IMR-90 (cell line): ENCODE measurements around the gene PACSIN2. TPM values are rescaled to one million over a fixed set of nuclear protein-coding genes. Genes with fewer than 3 reads are reported as not detected.
A peak's percentile ranks its signal among the peaks of the same experiment; 100 is the strongest.

Experiments
- ATAC-seq: fragments of 200-7000 bp; cut with Tn5 transposase; 2 replicates; pipeline ENCODE4 v1.9.1; 2020; ENCODE audit warnings: low read depth, mild to moderate bottlenecking, moderate library complexity
- BruUV-seq: library from RNA; stranded (reverse); fragments of 400-500 nt; replicated peaks from 2 replicates; lab custom pipeline; 2021; lab: Mats Ljungman, UMichigan
- CTCF ChIA-PET: fragments of 300-600 bp; formaldehyde crosslinking; extraction: SDS; loops from one replicate; lab custom pipeline; 2021; ENCODE audit warnings: antibody characterized with exemption; lab: Yijun Ruan, JAX
- POLR2A ChIA-PET: fragments of 300-600 bp; sonication (Branson Sonifier 250); formaldehyde crosslinking; loops from one replicate; lab custom pipeline; 2022; ENCODE audit warnings: antibody characterized with exemption; ENCODE audit not compliant: unreplicated experiment; lab: Charles Lee
- DNase-seq: peaks from one replicate; pipeline ENCODE4 v3.0.0; 2013
- H2AFZ ChIP-seq: replicated peaks from 2 replicates; pipeline ENCODE3; 2013; ENCODE audit warnings: low read length, mild to moderate bottlenecking; ENCODE audit not compliant: poor library complexity
- H2AK5ac ChIP-seq: 2 replicates; pipeline ENCODE4 v1.6.1; 2013; ENCODE audit warnings: low read depth, low read length, inconsistent platforms
- H2AK9ac ChIP-seq: replicated peaks from 2 replicates; pipeline ENCODE3; 2013; ENCODE audit warnings: mild to moderate bottlenecking, low read depth, low read length, moderate library complexity; ENCODE audit not compliant: poor library complexity
- H2BK120ac ChIP-seq: 2 replicates; pipeline ENCODE4 v1.6.1; 2013; ENCODE audit warnings: low read depth, low read length, inconsistent platforms
- H2BK15ac ChIP-seq: 3 replicates; pipeline ENCODE4 v1.6.1; 2013; ENCODE audit warnings: low read depth, low read length, inconsistent platforms
- H2BK20ac ChIP-seq: 2 replicates; pipeline ENCODE4 v1.6.1; 2013; ENCODE audit warnings: low read depth, mild to moderate bottlenecking, inconsistent platforms, low read length, moderate library complexity
- H2BK5ac ChIP-seq: 2 replicates; pipeline ENCODE4 v1.6.1; 2013; ENCODE audit warnings: mild to moderate bottlenecking, low read depth, low read length, inconsistent platforms; ENCODE audit not compliant: poor library complexity, severe bottlenecking
- H3K14ac ChIP-seq: replicated peaks from 2 replicates; pipeline ENCODE4 v1.6.1; 2013; ENCODE audit warnings: low read depth, low read length, inconsistent platforms
- H3K18ac ChIP-seq: 2 replicates; pipeline ENCODE4 v1.6.1; 2013; ENCODE audit warnings: low read depth, low read length, control low read depth
- H3K23ac ChIP-seq: 2 replicates; pipeline ENCODE4 v1.6.1; 2013; ENCODE audit warnings: low read depth, low read length, inconsistent platforms
- H3K27ac ChIP-seq: 2 replicates; pipeline ENCODE4 v1.5.1; 2013; ENCODE audit warnings: mild to moderate bottlenecking, control low read depth, low read length; ENCODE audit not compliant: insufficient read depth
- H3K27me3 ChIP-seq: 2 replicates; pipeline ENCODE4 v1.6.1; 2013; ENCODE audit warnings: low read length; ENCODE audit not compliant: control insufficient read depth, insufficient read depth
- H3K36me3 ChIP-seq: 2 replicates; pipeline ENCODE4 v1.6.1; 2013; ENCODE audit warnings: low read length, mixed read lengths; ENCODE audit not compliant: control insufficient read depth, insufficient read depth
- H3K4ac ChIP-seq: 2 replicates; pipeline ENCODE4 v1.6.1; 2013; ENCODE audit warnings: low read depth, low read length, inconsistent platforms
- H3K4me1 ChIP-seq: 2 replicates; pipeline ENCODE4 v1.6.1; 2013; ENCODE audit warnings: low read length, mixed read lengths; ENCODE audit not compliant: control insufficient read depth, insufficient read depth
- H3K4me2 ChIP-seq: 2 replicates; pipeline ENCODE4 v1.6.1; 2013; ENCODE audit warnings: low read depth, mild to moderate bottlenecking, control low read depth, low read length, moderate library complexity
- H3K4me3 ChIP-seq: 2 replicates; pipeline ENCODE4 v1.5.1; 2013; ENCODE audit warnings: low read depth, mild to moderate bottlenecking, control low read depth, low read length, moderate library complexity; ENCODE audit not compliant: insufficient read depth
- H3K56ac ChIP-seq: 2 replicates; pipeline ENCODE4 v1.6.1; 2013; ENCODE audit warnings: low read length, inconsistent platforms; ENCODE audit not compliant: insufficient read depth; ENCODE audit errors: extremely low read depth
- H3K79me1 ChIP-seq, 2 experiments: 2 replicates each; pipeline ENCODE4 v1.6.1; 2013; ENCODE audit warnings: low read length in 2 of 2, inconsistent platforms in 1 of 2, low read depth in 1 of 2
- H3K9ac ChIP-seq: 2 replicates; pipeline ENCODE4 v1.6.1; 2013; ENCODE audit warnings: low read depth, low read length, control low read depth
- H3K9me1 ChIP-seq: 2 replicates; pipeline ENCODE4 v1.6.1; 2013; ENCODE audit warnings: low read length, inconsistent platforms; ENCODE audit not compliant: insufficient read depth
- H3K9me3 ChIP-seq: 2 replicates; pipeline ENCODE4 v1.6.1; 2013; ENCODE audit warnings: low read length; ENCODE audit not compliant: control insufficient read depth, insufficient read depth
- H4K20me1 ChIP-seq: 2 replicates; pipeline ENCODE4 v1.6.1; 2013; ENCODE audit warnings: low read length, inconsistent platforms; ENCODE audit not compliant: insufficient read depth
- H4K5ac ChIP-seq: 2 replicates; pipeline ENCODE4 v1.6.1; 2013; ENCODE audit warnings: mild to moderate bottlenecking, low read depth, low read length, control low read depth
- H4K8ac ChIP-seq, 2 experiments: 2 replicates each; pipeline ENCODE4 v1.6.1; 2013; ENCODE audit warnings: low read depth in 2 of 2, low read length in 2 of 2, control low read depth in 1 of 2, inconsistent platforms in 1 of 2
- H4K91ac ChIP-seq: 2 replicates; pipeline ENCODE4 v1.6.1; 2013; ENCODE audit warnings: low read depth, low read length, inconsistent platforms; ENCODE audit not compliant: insufficient read depth
- FOS ChIP-seq: fragments of 150-350 bp; IDR thresholded peaks from 2 replicates; pipeline ENCODE4 v1.6.1; 2016; ENCODE audit warnings: low read depth, low read length
- MAFK ChIP-seq: IDR thresholded peaks from 2 replicates; pipeline ENCODE4 v1.6.1; 2012; ENCODE audit warnings: low read depth, low read length, improper control_type of control experiment
- WGBS, 2 experiments: methylation state at CpG; one replicate each; pipeline versions ENCODE4 v1.1.5 to v1.1.7; 2013; ENCODE audit warnings: missing lambda C conversion rate in 2 of 2; ENCODE audit not compliant: insufficient read length in 1 of 2; ENCODE audit errors: extremely low coverage in 2 of 2; 5-methylcytosine and 5-hydroxymethylcytosine counted together
- dilution Hi-C: fragments of 300-500 bp; cut with HindIII; formaldehyde crosslinking; loops from one replicate; pipeline ENCODE4 v1.14.3; 2018; ENCODE audit warnings: low sequenced_read_pairs; ENCODE audit not compliant: unreplicated experiment
- in situ Hi-C: fragments of 300-500 bp; cut with MboI; formaldehyde crosslinking; loops from 3 replicates; pipeline ENCODE4 v1.14.3; 2019; ENCODE audit warnings: low sequenced_read_pairs, inconsistent platforms, mixed read lengths
- intact Hi-C: fragments of 100-400 bp; cut with micrococcal nuclease; formaldehyde crosslinking; loops from 2 replicates; pipeline ENCODE4 v1.10.0; 2022
- polyA plus RNA-seq, 3 experiments: library from polyadenylated mRNA; depleted of rRNA; stranded (reverse); fragments of >200 nt; gene quantifications; 2 replicates each; pipeline ENCODE4 v1.2.3, GENCODE V29; 2012; ENCODE audit warnings: low replicate concordance in 1 of 3
- total RNA-seq: library from RNA; depleted of rRNA; stranded (reverse); fragments of >200 nt; gene quantifications from 2 replicates; pipeline ENCODE4 v1.2.3, GENCODE V29; 2012

The PACSIN2 gene
- total and polyA plus RNA-seq, 2 of the 4 experiments (the other 2 are of a cell fraction) = 85.0 to 118 TPM

DNA sequence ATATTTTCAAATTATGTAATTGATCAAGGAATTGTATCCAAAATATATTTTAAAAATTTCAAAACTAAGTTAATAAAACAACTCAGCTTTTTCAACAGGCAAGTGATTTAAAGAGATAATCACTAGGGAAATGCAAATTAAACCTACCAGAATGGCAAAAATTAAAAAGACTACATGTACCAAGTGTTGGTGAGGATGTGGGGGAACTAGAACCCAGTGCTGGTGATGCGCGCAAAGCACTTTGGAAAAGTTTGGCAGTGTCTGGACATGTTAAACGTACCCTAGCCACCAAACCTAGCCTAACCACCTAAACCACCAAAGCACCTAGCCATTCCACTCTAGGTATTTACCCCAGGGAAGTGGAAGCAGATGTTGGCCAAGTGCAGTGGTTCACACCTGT is 22.9 kb downstream of the PACSIN2 start:
- Histone ChIP-seq H2BK15ac (peak overlapping the region; percentile 28; the same call in 1 of the 3 replicates), H2AK9ac (no peak overlapping the region), H2AK5ac (peak overlapping the region; percentile 61), H3K27ac (no peak overlapping the region), H3K9me3 (no peaks in the 10 kb centered on the region), H3K4me1 (peaks cover 34% of the 10 kb centered on the region), H4K20me1 (peaks cover 46% of the 10 kb centered on the region), H2BK5ac (peak overlapping the region; percentile 57), H3K9ac (no peak overlapping the region), H3K56ac (no peak overlapping the region), H4K5ac (no peak overlapping the region; the same call in 1 of the 2 replicates), H3K14ac (no peak overlapping the region; the same call in 1 of the 2 replicates), H3K27me3 (no peaks in the 10 kb centered on the region), H3K9me1 (peaks cover 42% of the 10 kb centered on the region), H3K4me2 (no peak overlapping the region), H2BK20ac (no peak overlapping the region), H4K8ac (peak overlapping the region in 1 of 2 experiments; percentile 37; a peak in 1 of 4 replicates), H3K4me3 (no peak overlapping the region), H4K91ac (peak overlapping the region; percentile 47; the same call in 1 of the 2 replicates), H3K4ac (0 out of 2 replicates have a peak overlapping the region, but pooled peaks have one; percentile 34), H3K18ac (no peak overlapping the region), H2BK120ac (peak overlapping the region; percentile 39; the same call in 1 of the 2 replicates), H2AFZ (no peak overlapping the region), H3K36me3 (no peaks in the 10 kb centered on the region), H3K79me1 (peaks cover 14 to 78% of the 10 kb centered on the region in 2 experiments), H3K23ac (peak overlapping the region; percentile 75)
- TF ChIP-seq FOS = no peak
- no peak for TF ChIP-seq MAFK
- no TSS peak for BruUV-seq
- ChIA-PET POLR2A (no interaction called here), CTCF (interaction anchor here (0.6 kb wide), 1 partner anchor 310 kb away, joined by 5 read pairs; no protein-coding TSS in a partner anchor)
- ATAC-seq (no peak), DNase-seq (no peak)
- intact Hi-C loops (no loop called here), in situ Hi-C loops (no loop called here), dilution Hi-C loops (no loop called here)
- WGBS, 2 experiments = no CpG with 5 or more reads among the region's 3 CpGs
